ENCODE measurements around the gene BATF3.
"Not testable (repeated sequence)": the region's sequence is repeated elsewhere in the genome, so short reads cannot be mapped to it uniquely, and the experiment has no call there.

The BATF3 gene

GRCh38 chr1:212668477-212668876 is 31.2 kb downstream of the BATF3 start:
- TF ChIP-seq POLR2A (IDR thresholded peaks at IDR 0.05; ENCODE audit: low read depth, low read length) = no peak
- DNase-seq (ENCODE audit: insufficient read length, low spot score) (no peak), FAIRE-seq (no peak)

DNA sequence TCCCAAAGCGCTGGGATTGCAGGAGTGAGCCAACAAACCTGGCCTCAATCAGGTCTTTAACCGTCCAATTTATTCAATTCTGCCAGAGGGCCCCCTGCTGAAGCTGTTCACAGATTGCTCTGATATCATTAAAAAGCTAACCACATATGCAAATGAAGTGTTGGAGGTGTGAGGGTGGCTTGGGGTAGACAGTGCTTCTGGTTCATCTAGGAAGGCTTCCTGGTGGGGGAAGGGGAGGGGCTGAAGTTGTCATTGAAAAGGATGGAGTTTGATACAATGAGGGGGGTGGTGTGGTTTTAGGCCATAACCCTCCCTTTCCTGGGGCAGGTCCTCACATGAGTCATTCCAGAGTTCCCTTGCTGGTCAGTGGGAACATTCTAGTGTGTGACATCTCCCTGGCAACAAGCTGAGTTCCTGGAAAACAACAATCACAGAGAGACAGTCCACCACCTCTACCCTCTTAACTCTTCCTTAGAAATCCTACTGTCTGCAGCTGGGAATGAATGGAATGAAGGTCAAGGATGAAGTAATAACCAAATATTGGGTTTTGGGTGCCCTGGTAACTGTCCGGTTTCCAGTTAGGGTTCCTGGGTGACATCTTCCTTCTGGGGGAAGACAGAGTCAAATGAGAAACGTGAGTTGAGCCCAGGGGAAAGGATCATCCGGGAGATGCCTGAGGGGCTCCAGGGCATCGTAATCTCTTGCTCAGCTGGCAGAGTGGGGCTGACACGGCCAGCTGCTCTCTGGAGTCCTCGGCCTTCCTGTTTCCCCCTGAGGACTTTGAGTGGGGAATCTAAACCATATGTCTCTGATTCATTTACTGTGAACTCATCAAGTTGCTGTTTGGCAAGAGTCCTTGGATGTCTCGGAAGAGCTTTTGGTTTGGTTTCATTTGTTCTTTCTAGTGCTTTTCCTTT is 32.2 kb downstream of the BATF3 start:
- DNase-seq (ENCODE audit: insufficient read length, low spot score) (peak; percentile 69), FAIRE-seq (no peak)

GRCh38 chr1:212666116-212666775 is 33.4 kb downstream of the BATF3 start:
- no peak for TF ChIP-seq POLR2A (IDR thresholded peaks at IDR 0.05; ENCODE audit: low read depth, low read length)
- no peak for DNase-seq (ENCODE audit: insufficient read length, low spot score)
- FAIRE-seq = no peak

More for the DNA sequence above, 32.2 kb downstream of the BATF3 start:
- no peak for TF ChIP-seq POLR2A (IDR thresholded peaks at IDR 0.05; ENCODE audit: low read depth, low read length)

DNA sequence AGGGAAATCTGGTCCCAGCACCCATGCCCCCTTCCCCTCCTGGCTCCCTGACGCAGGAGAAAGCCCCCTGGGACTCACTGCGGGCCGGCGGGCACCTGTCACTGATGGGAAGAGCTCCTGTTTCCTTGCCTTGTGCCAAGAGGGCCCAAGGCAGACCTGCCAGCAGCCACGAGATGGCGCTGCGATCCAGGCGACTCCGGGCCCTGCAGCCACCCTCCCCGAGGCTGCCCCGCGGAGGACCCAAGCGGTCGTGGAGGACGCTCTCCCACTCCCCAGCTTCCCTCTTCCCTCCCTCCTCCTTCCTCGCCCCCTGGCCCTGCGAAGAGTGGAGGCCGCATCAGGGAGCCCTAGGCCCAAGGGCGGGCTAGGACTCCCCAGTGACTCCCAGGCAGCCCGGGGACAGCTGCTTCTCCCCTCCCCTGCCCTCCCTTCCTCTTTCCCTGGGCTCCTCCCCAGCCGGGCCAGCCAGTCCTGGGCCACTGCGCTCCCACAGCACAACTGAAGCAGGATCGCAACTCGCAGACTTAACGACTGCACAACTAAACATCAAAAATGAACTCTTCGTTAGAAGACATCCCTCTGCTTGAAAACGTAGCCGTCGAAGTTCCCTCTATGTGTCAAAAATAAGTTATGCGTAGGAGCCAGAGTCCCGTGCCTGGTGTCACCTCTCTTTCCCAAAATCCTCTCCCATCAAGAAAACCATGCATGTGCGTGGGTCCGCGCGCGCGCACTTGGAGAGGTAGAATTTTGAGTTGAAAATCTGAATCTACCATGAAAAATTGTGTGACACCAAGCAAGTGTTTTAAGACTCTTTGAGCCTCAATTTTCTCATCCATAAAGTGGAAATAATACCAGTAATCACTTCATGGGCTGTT is 34.2 kb downstream of the BATF3 start:
- no peak for FAIRE-seq
- peak; percentile 33; the same call in 1 of the 2 replicates for TF ChIP-seq POLR2A (IDR thresholded peaks at IDR 0.05; ENCODE audit: low read depth, low read length)
- DNase-seq (ENCODE audit: insufficient read length, low spot score) = peak; percentile 75

GRCh38 chr1:212664409-212665199 is 35.0 kb downstream of the BATF3 start:
- DNase-seq (ENCODE audit: insufficient read length, low spot score) (no peak), FAIRE-seq (no peak)
- TF ChIP-seq POLR2A (IDR thresholded peaks at IDR 0.05; ENCODE audit: low read depth, low read length) = no peak

GRCh38 chr1:212658250-212658649 is 41.4 kb downstream of the BATF3 start:
- DNase-seq (ENCODE audit: insufficient read length, low spot score); FAIRE-seq: not testable (repeated sequence)

- FAIRE-seq = no peak
- no peak for DNase-seq (ENCODE audit: insufficient read length, low spot score)
- no peak for TF ChIP-seq POLR2A (IDR thresholded peaks at IDR 0.05; ENCODE audit: low read depth, low read length)
Observed at GRCh38 chr1:212656730-212657129, 42.9 kb downstream of the BATF3 start.

DNA sequence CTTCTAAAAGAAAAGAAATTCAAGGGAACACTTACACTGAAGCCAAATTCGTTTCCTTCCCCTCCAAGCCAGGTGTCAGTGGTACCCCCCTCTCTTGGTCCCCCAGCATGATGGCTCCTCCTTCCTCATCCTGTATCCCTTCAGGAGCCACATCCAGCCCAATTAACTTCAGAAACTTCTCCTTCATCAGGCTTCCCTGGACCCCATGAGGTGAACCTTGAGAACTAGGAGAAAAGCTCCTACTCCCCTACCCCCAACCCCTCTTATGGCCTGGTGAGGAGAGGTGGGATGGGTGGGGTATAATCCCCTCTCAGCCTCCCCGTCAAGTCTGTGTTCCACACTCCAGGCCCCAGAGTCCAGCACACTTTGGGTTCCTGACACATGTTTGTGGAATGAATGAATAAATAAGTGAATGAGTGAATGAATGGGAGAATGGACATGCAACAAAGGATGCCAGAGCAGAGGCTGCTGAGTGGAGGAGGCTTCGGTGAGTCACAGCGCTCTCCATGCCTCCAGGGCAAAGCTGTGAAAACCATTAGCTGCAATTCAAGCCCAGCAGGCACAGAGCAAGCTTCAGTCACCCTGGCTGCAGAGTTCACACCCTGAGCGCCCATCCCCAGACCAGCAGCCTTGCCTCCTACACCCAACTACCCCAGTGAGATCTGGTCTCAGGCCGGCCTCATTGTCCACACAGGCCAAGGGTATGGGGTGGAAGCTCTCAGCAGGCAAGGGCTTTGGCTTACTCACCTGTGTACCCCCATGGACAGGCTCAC is 43.8 kb downstream of the BATF3 start:
- FAIRE-seq = peak; percentile 62
- peak; percentile 70 for DNase-seq (ENCODE audit: insufficient read length, low spot score)
- no peak for TF ChIP-seq POLR2A (IDR thresholded peaks at IDR 0.05; ENCODE audit: low read depth, low read length)

DNA sequence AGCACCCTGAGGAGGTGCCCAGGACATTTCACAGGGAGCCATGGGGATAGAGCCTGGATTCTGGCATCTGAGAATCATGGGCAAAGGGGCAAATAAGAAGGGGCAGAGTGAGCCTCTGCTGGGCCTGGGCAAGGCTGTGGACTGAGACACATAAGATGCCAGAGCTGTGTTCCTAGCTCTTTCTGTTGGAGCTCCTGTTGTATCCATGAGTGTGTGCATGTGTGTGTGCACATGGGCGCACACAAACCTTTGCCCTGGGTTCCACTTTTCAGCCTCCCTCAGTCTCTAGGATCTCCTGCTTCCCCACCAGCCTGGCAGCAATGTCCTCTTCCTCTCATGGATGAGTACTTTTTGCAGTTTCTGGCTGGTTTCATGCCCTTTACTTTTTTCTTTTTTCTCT is 47.0 kb downstream of the BATF3 start:
- TF ChIP-seq POLR2A (IDR thresholded peaks at IDR 0.05; ENCODE audit: low read depth, low read length) = no peak
- DNase-seq (ENCODE audit: insufficient read length, low spot score) (no peak), FAIRE-seq (no peak)

DNA sequence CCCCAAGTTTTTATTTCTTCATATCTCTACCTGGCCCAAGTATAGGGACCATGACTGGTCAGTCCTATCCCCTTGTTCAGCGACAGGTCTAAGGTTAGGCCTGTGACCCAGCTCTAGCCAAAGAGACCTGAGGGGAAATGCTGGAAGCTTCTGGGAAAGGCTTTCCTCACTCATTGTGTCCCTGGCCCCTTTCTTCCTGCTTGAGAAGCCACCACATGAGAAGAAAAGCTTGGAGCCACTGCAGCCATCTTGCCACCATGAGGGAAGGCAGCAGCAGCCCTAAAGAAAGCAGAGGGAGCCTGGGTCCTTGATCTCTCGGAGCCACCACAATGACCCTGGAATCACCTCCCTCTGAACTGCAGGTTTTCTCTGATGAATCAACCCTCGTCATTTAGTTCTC is 47.7 kb downstream of the BATF3 start:
- FAIRE-seq = no peak
- no peak for TF ChIP-seq POLR2A (IDR thresholded peaks at IDR 0.05; ENCODE audit: low read depth, low read length)
- no peak for DNase-seq (ENCODE audit: insufficient read length, low spot score)

GRCh38 chr1:212651521-212651920 is 48.1 kb downstream of the BATF3 start:
- FAIRE-seq (no peak), DNase-seq (ENCODE audit: insufficient read length, low spot score) (no peak)
- no peak for TF ChIP-seq POLR2A (IDR thresholded peaks at IDR 0.05; ENCODE audit: low read depth, low read length)

DNA sequence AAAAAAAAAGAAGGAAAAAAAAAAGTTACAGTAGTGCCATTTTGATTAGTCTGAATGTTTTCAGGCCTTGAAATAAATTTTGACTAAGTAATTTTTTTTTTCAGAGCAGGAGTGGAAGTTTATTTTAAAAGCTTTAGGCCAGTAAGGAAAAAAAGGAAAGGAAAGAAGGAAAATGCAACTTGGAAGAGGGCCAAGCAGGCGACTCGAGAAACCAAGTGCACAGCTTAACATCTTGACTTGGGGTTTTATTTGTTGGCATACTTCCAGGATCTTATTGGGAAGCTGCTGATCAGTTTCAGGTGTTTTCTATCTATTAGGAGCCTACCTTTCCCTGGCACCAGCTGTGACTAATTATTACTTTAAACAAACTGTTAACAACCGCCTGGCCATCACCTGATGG is 49.4 kb downstream of the BATF3 start:
- DNase-seq (ENCODE audit: insufficient read length, low spot score) (no peak), FAIRE-seq (no peak)
- no peak for TF ChIP-seq POLR2A (IDR thresholded peaks at IDR 0.05; ENCODE audit: low read depth, low read length)

All from H54 (cell line).